Adrenal gland (tissue), 5 donors: ENCODE data around the gene EEF1AKMT1.

Experiments
- POLR2A ChIP-seq, 2 donors: fragments of 450-650 bp; IDR thresholded peaks; one replicate each; pipeline ENCODE4 v1.6.1; 2017; ENCODE audit warnings: antibody characterized with exemption in 2 of 2, mild to moderate bottlenecking in 2 of 2, moderate library complexity in 1 of 2
- TF ChIP-seq, protein P1 (sequence below), 6 experiments: fragments of 450-650 bp in 4 of 6; fragments of 200-600 bp in 2 of 6; sonication (generic) in 1 of 6; IDR thresholded peaks; 1 replicate in 5 of 6; 2 replicates in 1 of 6; pipeline versions ENCODE4 v1.5.1 to v1.8.0; 2016 to 2021; ENCODE audit warnings: antibody characterized with exemption in 6 of 6, mild to moderate bottlenecking in 2 of 6, moderate library complexity in 1 of 6
- donor health status: DM: no; HTN: no; CAD: no.

DNA sequence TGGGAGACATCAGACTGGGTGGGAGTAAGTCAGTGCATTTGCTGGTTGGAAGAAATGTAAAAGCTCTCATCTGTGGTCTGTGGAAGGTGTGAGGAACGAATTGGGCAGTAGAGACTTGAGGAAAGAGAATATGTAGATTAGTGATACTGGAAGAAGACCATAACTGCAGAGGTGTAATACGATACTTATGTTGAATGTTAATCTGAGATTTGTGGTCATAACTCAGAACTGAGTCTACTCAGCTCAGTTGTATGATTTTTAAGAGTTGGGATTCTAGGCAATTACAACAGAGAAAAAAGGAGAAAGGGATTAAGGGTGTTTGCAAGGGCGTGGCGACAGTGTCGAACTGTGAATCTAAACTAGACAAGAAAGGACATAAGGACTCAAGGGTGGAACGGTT, 73.5 kb downstream of the EEF1AKMT1 start:
- TF ChIP-seq, protein P1, sequence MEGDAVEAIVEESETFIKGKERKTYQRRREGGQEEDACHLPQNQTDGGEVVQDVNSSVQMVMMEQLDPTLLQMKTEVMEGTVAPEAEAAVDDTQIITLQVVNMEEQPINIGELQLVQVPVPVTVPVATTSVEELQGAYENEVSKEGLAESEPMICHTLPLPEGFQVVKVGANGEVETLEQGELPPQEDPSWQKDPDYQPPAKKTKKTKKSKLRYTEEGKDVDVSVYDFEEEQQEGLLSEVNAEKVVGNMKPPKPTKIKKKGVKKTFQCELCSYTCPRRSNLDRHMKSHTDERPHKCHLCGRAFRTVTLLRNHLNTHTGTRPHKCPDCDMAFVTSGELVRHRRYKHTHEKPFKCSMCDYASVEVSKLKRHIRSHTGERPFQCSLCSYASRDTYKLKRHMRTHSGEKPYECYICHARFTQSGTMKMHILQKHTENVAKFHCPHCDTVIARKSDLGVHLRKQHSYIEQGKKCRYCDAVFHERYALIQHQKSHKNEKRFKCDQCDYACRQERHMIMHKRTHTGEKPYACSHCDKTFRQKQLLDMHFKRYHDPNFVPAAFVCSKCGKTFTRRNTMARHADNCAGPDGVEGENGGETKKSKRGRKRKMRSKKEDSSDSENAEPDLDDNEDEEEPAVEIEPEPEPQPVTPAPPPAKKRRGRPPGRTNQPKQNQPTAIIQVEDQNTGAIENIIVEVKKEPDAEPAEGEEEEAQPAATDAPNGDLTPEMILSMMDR (IDR thresholded peaks at IDR 0.05) = no peak
- no peak for TF ChIP-seq POLR2A (IDR thresholded peaks at IDR 0.05)
